Stomach smooth muscle (tissue), 2 donors: ENCODE results near the gene TSNAXIP1.

Experiments
- H3K27ac ChIP-seq: one replicate; pipeline ENCODE4 v1.7.0; 2013; ENCODE audit warnings: mild to moderate bottlenecking, low read length, inconsistent platforms
- H3K27me3 ChIP-seq, 2 donors: one replicate each; pipeline ENCODE4 v1.7.0; 2013; ENCODE audit warnings: low read length in 2 of 2; ENCODE audit not compliant: insufficient read depth in 2 of 2, control insufficient read depth in 1 of 2
- H3K36me3 ChIP-seq, 2 donors: one replicate each; pipeline ENCODE4 v1.7.0; 2013; ENCODE audit warnings: low read length in 2 of 2; ENCODE audit not compliant: control insufficient read depth in 2 of 2, insufficient read depth in 2 of 2
- H3K4me1 ChIP-seq: one replicate; pipeline ENCODE4 v1.7.0; 2013; ENCODE audit warnings: low read length; ENCODE audit not compliant: control insufficient read depth, insufficient read depth
- H3K4me3 ChIP-seq, 2 donors: one replicate each; pipeline ENCODE4 v1.7.0; 2013; ENCODE audit warnings: low read length in 2 of 2
- H3K9ac ChIP-seq, 2 donors: one replicate each; pipeline ENCODE4 v1.7.0; 2013; ENCODE audit warnings: low read length in 2 of 2, mild to moderate bottlenecking in 1 of 2
- H3K9me3 ChIP-seq, 2 donors: one replicate each; pipeline ENCODE4 v1.7.0; 2013; ENCODE audit warnings: low read length in 2 of 2; ENCODE audit not compliant: control insufficient read depth in 2 of 2
- donor health status: healthy.
- donor health status: Pancreatic carcinoma.

Gene TSNAXIP1

GRCh38 chr16:67782567-67783352 is 23.9 kb upstream of the TSNAXIP1 start:
- H3K36me3 ChIP-seq: peaks cover 0 to 5% of the 10 kb centered on the region in 2 donors
- H3K27me3 ChIP-seq: no peaks in the 10 kb centered on the region
- H3K9me3 ChIP-seq: no peaks in the 10 kb centered on the region
- H3K27ac ChIP-seq: no peak overlapping the region
- no peaks in the 10 kb centered on the region for H3K4me1 ChIP-seq
- H3K4me3 ChIP-seq: no peak overlapping the region
- H3K9ac ChIP-seq: no peak overlapping the region

GRCh38 chr16:67783353-67783725 is 23.4 kb upstream of the TSNAXIP1 start:
- Histone ChIP-seq H3K27ac (no peak overlapping the region), H3K4me1 (no peaks in the 10 kb centered on the region)

GRCh38 chr16:67786491-67786890 is 20.2 kb upstream of the TSNAXIP1 start:
- Histone ChIP-seq H3K27ac (no peak overlapping the region), H3K36me3 (no peaks in the 10 kb centered on the region), H3K9ac (no peak overlapping the region), H3K9me3 (no peaks in the 10 kb centered on the region), H3K4me3 (no peak overlapping the region), H3K4me1 (no peaks in the 10 kb centered on the region), H3K27me3 (no peaks in the 10 kb centered on the region)

More at GRCh38 chr16:67783353-67783725, 23.4 kb upstream of the TSNAXIP1 start:
- Histone ChIP-seq H3K4me3 (no peak overlapping the region), H3K9ac (no peak overlapping the region), H3K9me3 (no peaks in the 10 kb centered on the region), H3K36me3 (peaks cover 0 to 5% of the 10 kb centered on the region in 2 donors), H3K27me3 (no peaks in the 10 kb centered on the region)

- H3K4me1 ChIP-seq: no peaks in the 10 kb centered on the region
- H3K27ac ChIP-seq: no peak overlapping the region
- H3K9me3 ChIP-seq: no peaks in the 10 kb centered on the region
- H3K36me3 ChIP-seq: no peaks in the 10 kb centered on the region
- no peak overlapping the region for H3K9ac ChIP-seq
- no peak overlapping the region for H3K4me3 ChIP-seq
- H3K27me3 ChIP-seq: no peaks in the 10 kb centered on the region
These were observed 16.6 kb upstream of the TSNAXIP1 start for GRCh38 chr16:67790071-67790470.

GRCh38 chr16:67796099-67796718 is 10.5 kb upstream of the TSNAXIP1 start:
- Histone ChIP-seq H3K9me3 (no peaks in the 10 kb centered on the region), H3K27me3 (no peaks in the 10 kb centered on the region), H3K27ac (no peak overlapping the region), H3K9ac (no peak overlapping the region), H3K36me3 (peaks cover 3 to 12% of the 10 kb centered on the region in 2 donors), H3K4me3 (no peak overlapping the region), H3K4me1 (peaks cover 5% of the 10 kb centered on the region)

- Histone ChIP-seq H3K27ac (no peak overlapping the region), H3K4me3 (no peak overlapping the region), H3K36me3 (peaks cover 8 to 24% of the 10 kb centered on the region in 2 donors), H3K27me3 (no peaks in the 10 kb centered on the region), H3K4me1 (peaks cover 10% of the 10 kb centered on the region), H3K9me3 (no peaks in the 10 kb centered on the region), H3K9ac (no peak overlapping the region)
These were observed 6.3 kb upstream of the TSNAXIP1 start for GRCh38 chr16:67800338-67800926.

- no peak overlapping the region for H3K4me3 ChIP-seq
- peaks cover 17% of the 10 kb centered on the region for H3K4me1 ChIP-seq
These were observed 5.4 kb upstream of the TSNAXIP1 start for GRCh38 chr16:67801241-67801640.

GRCh38 chr16:67801883-67802282 is 4.8 kb upstream of the TSNAXIP1 start:
- Histone ChIP-seq H3K27me3 (no peaks in the 10 kb centered on the region), H3K36me3 (peaks cover 8 to 22% of the 10 kb centered on the region in 2 donors), H3K4me1 (peaks cover 17% of the 10 kb centered on the region), H3K9ac (no peak overlapping the region), H3K27ac (no peak overlapping the region), H3K9me3 (no peaks in the 10 kb centered on the region), H3K4me3 (no peak overlapping the region)

More at GRCh38 chr16:67801241-67801640, 5.4 kb upstream of the TSNAXIP1 start:
- H3K9me3 ChIP-seq: no peaks in the 10 kb centered on the region
- no peaks in the 10 kb centered on the region for H3K27me3 ChIP-seq
- no peak overlapping the region for H3K9ac ChIP-seq
- H3K36me3 ChIP-seq: peaks cover 8 to 24% of the 10 kb centered on the region in 2 donors
- H3K27ac ChIP-seq: no peak overlapping the region

GRCh38 chr16:67803894-67804293 is 2.8 kb upstream of the TSNAXIP1 start:
- Histone ChIP-seq H3K9me3 (no peaks in the 10 kb centered on the region), H3K27ac (no peak overlapping the region), H3K4me3 (no peak overlapping the region), H3K9ac (no peak overlapping the region), H3K4me1 (peaks cover 25% of the 10 kb centered on the region), H3K27me3 (no peaks in the 10 kb centered on the region), H3K36me3 (peaks cover 8 to 22% of the 10 kb centered on the region in 2 donors)

GRCh38 chr16:67804853-67805542 is 1.7 kb upstream of the TSNAXIP1 start:
- Histone ChIP-seq H3K9me3 (no peaks in the 10 kb centered on the region), H3K4me3 (peak overlapping the region; percentile 98 to 99), H3K27me3 (no peaks in the 10 kb centered on the region), H3K36me3 (peaks cover 8 to 22% of the 10 kb centered on the region in 2 donors), H3K9ac (peak overlapping the region in 1 of 2 donors; percentile 97), H3K27ac (no peak overlapping the region), H3K4me1 (peaks cover 25% of the 10 kb centered on the region)
